Ovary (tissue), 3 donors: Measurements from ENCODE around the gene DNAJC25.

Experiments used
- CTCF ChIP-seq, 3 donors: fragments of 450-650 bp in 2 of 3; fragments of 200-600 bp in 1 of 3; IDR thresholded peaks; one replicate each; pipeline versions ENCODE4 v1.5.1 to v1.8.0; 2016 to 2022; ENCODE audit warnings: antibody characterized with exemption in 3 of 3, mild to moderate bottlenecking in 1 of 3
- EP300 ChIP-seq: sonication (generic); formaldehyde crosslinking; IDR thresholded peaks from one replicate; pipeline ENCODE4 v1.6.1; 2017; ENCODE audit warnings: antibody characterized with exemption
- POLR2A ChIP-seq: fragments of 450-650 bp; IDR thresholded peaks from one replicate; pipeline ENCODE4 v1.6.1; 2017; ENCODE audit warnings: antibody characterized with exemption, mild to moderate bottlenecking, moderate library complexity
- donor health status: DM: no; HTN: no; CAD: no.

- TF ChIP-seq CTCF (IDR thresholded peaks at IDR 0.05): no peak
- TF ChIP-seq EP300: no peak
- no peak for TF ChIP-seq POLR2A
Measured at GRCh38 chr9:111598733-111599091, 32.4 kb upstream of the DNAJC25 start.
